GM23338 (cell line): ENCODE data around the gene VENTX.

Experiments used
- CREB1 ChIP-seq: fragments of 250-450 bp; sonication (Bioruptor Pico); IDR thresholded peaks from 2 replicates; pipeline ENCODE4 v1.5.0; 2020; ENCODE audit warnings: low read depth, mild to moderate bottlenecking, moderate library complexity
- EZH2 ChIP-seq: fragments of 200-600 bp; sonication (generic); IDR thresholded peaks from one replicate; pipeline ENCODE4 v1.8.0; 2017; ENCODE audit warnings: antibody characterized with exemption, mild to moderate bottlenecking, low read depth; ENCODE audit not compliant: unreplicated experiment
- EZH2phosphoT487 ChIP-seq: fragments of 200-600 bp; sonication (generic); IDR thresholded peaks from one replicate; pipeline ENCODE4 v1.8.1; 2018; ENCODE audit warnings: antibody characterized with exemption; ENCODE audit not compliant: unreplicated experiment
- TF ChIP-seq, protein P1 (sequence below), 2 experiments: fragments of 200-600 bp in 1 of 2; sonication (generic) in 1 of 2; conservative IDR thresholded peaks; 2 replicates each; pipeline versions ENCODE4 v1.5.1 to v1.6.1; 2016 to 2017; ENCODE audit warnings: antibody characterized with exemption in 2 of 2, low read depth in 2 of 2, mild to moderate bottlenecking in 2 of 2, moderate library complexity in 1 of 2
- TF ChIP-seq, protein P2 (sequence below): IDR thresholded peaks from one replicate; pipeline ENCODE4 v1.6.1; 2018; ENCODE audit warnings: antibody characterized with exemption; ENCODE audit not compliant: unreplicated experiment

DNA sequence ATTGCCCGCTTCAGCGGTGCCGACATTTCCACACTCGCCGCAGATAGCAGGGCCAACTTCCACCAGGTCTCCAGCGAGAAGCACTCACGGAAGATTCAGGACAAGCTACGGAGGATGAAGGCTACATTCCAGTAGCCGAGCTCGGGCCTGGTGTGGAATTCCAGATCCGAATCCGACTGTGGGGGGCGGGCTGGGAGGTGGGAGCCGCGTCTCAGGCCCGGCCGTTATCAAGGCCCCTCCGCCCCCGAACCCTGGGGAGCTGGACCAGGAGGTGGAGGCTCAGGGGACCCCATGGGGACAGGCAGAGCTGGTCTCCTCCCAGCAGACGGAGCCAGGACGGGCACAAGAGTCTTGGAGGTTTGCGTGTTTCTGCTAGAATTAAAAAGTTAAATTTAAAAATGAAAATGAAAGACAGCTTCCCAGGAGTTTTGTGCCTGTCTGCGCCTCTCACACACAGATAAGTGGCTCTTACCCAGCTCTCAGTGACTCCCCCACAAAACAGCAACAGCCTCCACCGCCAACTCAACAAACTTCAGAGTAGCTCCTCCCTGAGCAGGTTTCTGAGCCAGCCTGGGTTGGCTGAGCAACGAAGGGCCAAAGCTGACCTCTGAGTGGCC is 12.8 kb upstream of the VENTX start:
- no peak for TF ChIP-seq EZH2
- TF ChIP-seq, protein P1, sequence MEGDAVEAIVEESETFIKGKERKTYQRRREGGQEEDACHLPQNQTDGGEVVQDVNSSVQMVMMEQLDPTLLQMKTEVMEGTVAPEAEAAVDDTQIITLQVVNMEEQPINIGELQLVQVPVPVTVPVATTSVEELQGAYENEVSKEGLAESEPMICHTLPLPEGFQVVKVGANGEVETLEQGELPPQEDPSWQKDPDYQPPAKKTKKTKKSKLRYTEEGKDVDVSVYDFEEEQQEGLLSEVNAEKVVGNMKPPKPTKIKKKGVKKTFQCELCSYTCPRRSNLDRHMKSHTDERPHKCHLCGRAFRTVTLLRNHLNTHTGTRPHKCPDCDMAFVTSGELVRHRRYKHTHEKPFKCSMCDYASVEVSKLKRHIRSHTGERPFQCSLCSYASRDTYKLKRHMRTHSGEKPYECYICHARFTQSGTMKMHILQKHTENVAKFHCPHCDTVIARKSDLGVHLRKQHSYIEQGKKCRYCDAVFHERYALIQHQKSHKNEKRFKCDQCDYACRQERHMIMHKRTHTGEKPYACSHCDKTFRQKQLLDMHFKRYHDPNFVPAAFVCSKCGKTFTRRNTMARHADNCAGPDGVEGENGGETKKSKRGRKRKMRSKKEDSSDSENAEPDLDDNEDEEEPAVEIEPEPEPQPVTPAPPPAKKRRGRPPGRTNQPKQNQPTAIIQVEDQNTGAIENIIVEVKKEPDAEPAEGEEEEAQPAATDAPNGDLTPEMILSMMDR (conservative IDR thresholded peaks at IDR 0.05; ENCODE audit: low read depth in 2 of 2), result no peak
- TF ChIP-seq, protein P2, sequence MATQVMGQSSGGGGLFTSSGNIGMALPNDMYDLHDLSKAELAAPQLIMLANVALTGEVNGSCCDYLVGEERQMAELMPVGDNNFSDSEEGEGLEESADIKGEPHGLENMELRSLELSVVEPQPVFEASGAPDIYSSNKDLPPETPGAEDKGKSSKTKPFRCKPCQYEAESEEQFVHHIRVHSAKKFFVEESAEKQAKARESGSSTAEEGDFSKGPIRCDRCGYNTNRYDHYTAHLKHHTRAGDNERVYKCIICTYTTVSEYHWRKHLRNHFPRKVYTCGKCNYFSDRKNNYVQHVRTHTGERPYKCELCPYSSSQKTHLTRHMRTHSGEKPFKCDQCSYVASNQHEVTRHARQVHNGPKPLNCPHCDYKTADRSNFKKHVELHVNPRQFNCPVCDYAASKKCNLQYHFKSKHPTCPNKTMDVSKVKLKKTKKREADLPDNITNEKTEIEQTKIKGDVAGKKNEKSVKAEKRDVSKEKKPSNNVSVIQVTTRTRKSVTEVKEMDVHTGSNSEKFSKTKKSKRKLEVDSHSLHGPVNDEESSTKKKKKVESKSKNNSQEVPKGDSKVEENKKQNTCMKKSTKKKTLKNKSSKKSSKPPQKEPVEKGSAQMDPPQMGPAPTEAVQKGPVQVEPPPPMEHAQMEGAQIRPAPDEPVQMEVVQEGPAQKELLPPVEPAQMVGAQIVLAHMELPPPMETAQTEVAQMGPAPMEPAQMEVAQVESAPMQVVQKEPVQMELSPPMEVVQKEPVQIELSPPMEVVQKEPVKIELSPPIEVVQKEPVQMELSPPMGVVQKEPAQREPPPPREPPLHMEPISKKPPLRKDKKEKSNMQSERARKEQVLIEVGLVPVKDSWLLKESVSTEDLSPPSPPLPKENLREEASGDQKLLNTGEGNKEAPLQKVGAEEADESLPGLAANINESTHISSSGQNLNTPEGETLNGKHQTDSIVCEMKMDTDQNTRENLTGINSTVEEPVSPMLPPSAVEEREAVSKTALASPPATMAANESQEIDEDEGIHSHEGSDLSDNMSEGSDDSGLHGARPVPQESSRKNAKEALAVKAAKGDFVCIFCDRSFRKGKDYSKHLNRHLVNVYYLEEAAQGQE, result no peak
- no peak for TF ChIP-seq CREB1
- no peak for TF ChIP-seq EZH2phosphoT487
